SK-N-SH treated with all-trans-retinoic acid at 6 μM for 48 hours (cell line): Measurements from ENCODE around the gene PLCB2.

ENCODE experiments used
- ATAC-seq: fragments of 200-7000 bp; cut with Tn5 transposase; 3 replicates; pipeline ENCODE4 v1.9.1; 2020; ENCODE audit warnings: mild to moderate bottlenecking, moderate library complexity
- ARNTL ChIP-seq: fragments of 450-650 bp; formaldehyde crosslinking; IDR thresholded peaks from 2 replicates; pipeline ENCODE4 v1.5.0; 2020; ENCODE audit warnings: low read depth, mild to moderate bottlenecking, moderate library complexity, borderline replicate concordance
- BACH2 ChIP-seq: fragments of 250-450 bp; sonication (Bioruptor Pico); IDR thresholded peaks from 2 replicates; pipeline ENCODE4 v1.9.0; 2021; ENCODE audit warnings: mild to moderate bottlenecking, borderline replicate concordance
- CREB5 ChIP-seq: fragments of 250-450 bp; sonication (Bioruptor Pico); IDR thresholded peaks from 2 replicates; pipeline ENCODE4 v1.5.1; 2020; ENCODE audit warnings: low read depth, mild to moderate bottlenecking, moderate library complexity
- CSDC2 ChIP-seq: fragments of 250-450 bp; sonication (Bioruptor Pico); IDR thresholded peaks from 2 replicates; pipeline ENCODE4 v1.5.0; 2020; ENCODE audit warnings: mild to moderate bottlenecking, moderate library complexity
- CSRNP3 ChIP-seq: fragments of 250-450 bp; sonication (Bioruptor Pico); IDR thresholded peaks from 2 replicates; pipeline ENCODE4 v1.5.1; 2021; ENCODE audit warnings: mild to moderate bottlenecking, moderate library complexity
- ESRRG ChIP-seq: fragments of 250-450 bp; sonication (Bioruptor Pico); IDR thresholded peaks from 2 replicates; pipeline ENCODE4 v1.6.1; 2021; ENCODE audit warnings: mild to moderate bottlenecking
- ISL1 ChIP-seq: fragments of 250-450 bp; sonication (Bioruptor Pico); IDR thresholded peaks from 2 replicates; pipeline ENCODE4 v2.1.2; 2022; ENCODE audit warnings: mild to moderate bottlenecking, moderate library complexity
- OSR1 ChIP-seq: fragments of 250-450 bp; sonication (Bioruptor Pico); IDR thresholded peaks from 2 replicates; pipeline ENCODE4 v1.8.0; 2022; ENCODE audit warnings: moderate library complexity, mild to moderate bottlenecking, inconsistent platforms
- PATZ1 ChIP-seq: fragments of 250-450 bp; sonication (Bioruptor Pico); IDR thresholded peaks from 2 replicates; pipeline ENCODE4 v1.8.0; 2020; ENCODE audit warnings: mild to moderate bottlenecking, moderate library complexity, borderline replicate concordance
- POU6F1 ChIP-seq: fragments of 250-450 bp; sonication (Bioruptor Pico); IDR thresholded peaks from 2 replicates; pipeline ENCODE4 v1.8.0; 2021; ENCODE audit warnings: low read depth, mild to moderate bottlenecking, moderate library complexity, borderline replicate concordance
- RARB ChIP-seq: fragments of 250-450 bp; sonication (Bioruptor Pico); IDR thresholded peaks from 2 replicates; pipeline ENCODE4 v1.8.0; 2021; ENCODE audit warnings: mild to moderate bottlenecking, moderate library complexity
- SNAI2 ChIP-seq: fragments of 250-450 bp; sonication (Bioruptor Pico); IDR thresholded peaks from 2 replicates; pipeline ENCODE4 v1.5.0; 2020; ENCODE audit warnings: mild to moderate bottlenecking, moderate library complexity
- TCF4 ChIP-seq: fragments of 250-450 bp; sonication (Bioruptor Pico); IDR thresholded peaks from 2 replicates; pipeline ENCODE4 v1.8.0; 2021; ENCODE audit warnings: mild to moderate bottlenecking, moderate library complexity, borderline replicate concordance
- TOX ChIP-seq: fragments of 250-450 bp; sonication (Bioruptor Pico); IDR thresholded peaks from 2 replicates; pipeline ENCODE4 v1.8.0; 2021; ENCODE audit warnings: mild to moderate bottlenecking, moderate library complexity, borderline replicate concordance
- TSHZ2 ChIP-seq: fragments of 250-450 bp; sonication (Bioruptor Pico); IDR thresholded peaks from 2 replicates; pipeline ENCODE4 v1.5.0; 2020; ENCODE audit warnings: mild to moderate bottlenecking, moderate library complexity
- ZC3H10 ChIP-seq: fragments of 250-450 bp; sonication (Bioruptor Pico); IDR thresholded peaks from 2 replicates; pipeline ENCODE4 v1.5.1; 2021; ENCODE audit warnings: mild to moderate bottlenecking, moderate library complexity
- ZFP30 ChIP-seq: fragments of 450-650 bp; formaldehyde crosslinking; IDR thresholded peaks from 2 replicates; pipeline ENCODE4 v1.5.0; 2022; ENCODE audit warnings: mild to moderate bottlenecking, moderate library complexity
- ZNF565 ChIP-seq: fragments of 450-650 bp; formaldehyde crosslinking; conservative IDR thresholded peaks from 2 replicates; pipeline ENCODE4 v1.5.0; 2020; ENCODE audit warnings: low read depth, mild to moderate bottlenecking, moderate library complexity
- ZNF70 ChIP-seq: fragments of 450-650 bp; formaldehyde crosslinking; IDR thresholded peaks from 2 replicates; pipeline ENCODE4 v1.5.0; 2020; ENCODE audit warnings: mild to moderate bottlenecking, moderate library complexity
- ZNF8 ChIP-seq: fragments of 450-650 bp; formaldehyde crosslinking; IDR thresholded peaks from 2 replicates; pipeline ENCODE4 v1.5.0; 2020; ENCODE audit warnings: mild to moderate bottlenecking, moderate library complexity

The PLCB2 gene

GRCh38 chr15:40251486-40252140 is 56.1 kb downstream of the PLCB2 start:
- no peak for ATAC-seq

GRCh38 chr15:40250771-40251483 is 56.8 kb downstream of the PLCB2 start:
- TF ChIP-seq POU6F1 (CRISPR knock-in tag) = no peak
- TF ChIP-seq ARNTL (CRISPR knock-in tag) = no peak
- TF ChIP-seq ZNF8 (CRISPR knock-in tag) = no peak
- TF ChIP-seq SNAI2 (CRISPR knock-in tag) = no peak
- TF ChIP-seq ISL1 (CRISPR knock-in tag) = no peak
- no peak for TF ChIP-seq RARB (CRISPR knock-in tag)
- TF ChIP-seq ZNF565 = no peak
- no peak for TF ChIP-seq TSHZ2 (CRISPR knock-in tag)
- no peak for TF ChIP-seq ESRRG (CRISPR knock-in tag)
- TF ChIP-seq TCF4 (CRISPR knock-in tag) = no peak
- TF ChIP-seq ZC3H10 (CRISPR knock-in tag) = no peak
- no peak for TF ChIP-seq BACH2 (CRISPR knock-in tag)
- no peak for TF ChIP-seq TOX (CRISPR knock-in tag)
- TF ChIP-seq PATZ1 = no peak
- no peak for TF ChIP-seq CSRNP3 (CRISPR knock-in tag)
- no peak for TF ChIP-seq CREB5 (CRISPR knock-in tag)
- no peak for TF ChIP-seq ZFP30 (CRISPR knock-in tag)
- no peak for ATAC-seq

More at GRCh38 chr15:40251486-40252140, 56.1 kb downstream of the PLCB2 start:
- TF ChIP-seq ZNF8 (CRISPR knock-in tag) = no peak
- TF ChIP-seq ZNF70 (CRISPR knock-in tag) = no peak
- TF ChIP-seq POU6F1 (CRISPR knock-in tag) = no peak
- TF ChIP-seq ARNTL (CRISPR knock-in tag) = no peak
- no peak for TF ChIP-seq TCF4 (CRISPR knock-in tag)
- no peak for TF ChIP-seq CSDC2
- TF ChIP-seq ESRRG (CRISPR knock-in tag) = no peak
- no peak for TF ChIP-seq ZC3H10 (CRISPR knock-in tag)
- TF ChIP-seq OSR1 (CRISPR knock-in tag) = no peak
- no peak for TF ChIP-seq BACH2 (CRISPR knock-in tag)
- TF ChIP-seq CSRNP3 (CRISPR knock-in tag) = no peak
- no peak for TF ChIP-seq RARB (CRISPR knock-in tag)
- TF ChIP-seq TOX (CRISPR knock-in tag) = no peak
- TF ChIP-seq, all 23 proteins: peak for 0
